ENCODE results near the gene ZPBP2.

DNA sequence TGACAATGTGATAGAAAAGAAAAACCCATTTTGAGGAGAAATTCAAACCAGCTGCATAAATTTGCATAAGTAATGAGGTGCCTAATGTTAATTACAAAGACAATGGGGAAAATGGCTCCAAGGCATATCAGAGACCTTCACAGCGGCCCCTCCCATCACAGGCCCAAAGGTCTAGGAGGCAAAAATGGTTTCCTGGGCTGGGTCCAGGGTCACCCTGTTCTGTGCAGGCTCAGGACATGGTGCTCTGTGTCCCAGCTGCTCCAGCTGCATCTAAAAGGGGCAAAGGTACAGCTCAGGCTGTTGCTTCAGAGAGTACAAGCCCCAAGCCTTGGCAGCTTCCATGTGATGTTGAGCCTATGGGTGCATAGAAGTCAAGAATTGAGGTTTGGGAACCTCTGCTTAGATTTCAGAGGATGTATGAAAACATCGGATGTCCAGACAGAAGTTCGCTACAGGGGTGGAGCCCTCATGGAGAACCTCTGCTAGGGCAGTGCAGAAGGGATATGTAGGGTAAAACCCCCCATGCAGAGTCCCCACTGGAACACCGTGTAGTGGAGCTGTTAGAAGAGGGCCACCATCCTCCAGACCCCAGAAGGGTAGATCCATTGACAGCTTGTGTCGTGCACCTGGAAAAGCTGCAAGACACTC, 44.5 kb upstream of the ZPBP2 start:
- TF ChIP-seq CTCF (IDR thresholded peaks at IDR 0.05) (no peak), POLR2A (IDR thresholded peaks at IDR 0.05; ENCODE audit: low read depth) (no peak)
